Spinal cord (tissue), 10 donors: Measurements from ENCODE around the gene SPTBN4. TPM values are rescaled to one million over a fixed set of nuclear protein-coding genes. Genes with fewer than 3 reads are reported as not detected.

Experiments
- DNase-seq, 6 donors: peaks; one replicate each; pipeline versions ENCODE4 v3.0.0 to v3.0.0-alpha.2; 2013 to 2015; ENCODE audit warnings: low spot score in 6 of 6, low read depth in 4 of 6
- H3K27ac ChIP-seq: one replicate; pipeline ENCODE4 v1.5.1; 2013; ENCODE audit warnings: low read depth, low read length, control low read depth
- H3K27me3 ChIP-seq: one replicate; pipeline ENCODE4 v1.6.1; 2013; ENCODE audit warnings: low read length; ENCODE audit not compliant: control insufficient read depth, insufficient read depth
- H3K36me3 ChIP-seq: one replicate; pipeline ENCODE4 v1.6.1; 2013; ENCODE audit warnings: low read length; ENCODE audit not compliant: control insufficient read depth, insufficient read depth
- H3K4me1 ChIP-seq: one replicate; pipeline ENCODE4 v1.6.1; 2013; ENCODE audit warnings: low read length; ENCODE audit not compliant: control insufficient read depth, insufficient read depth
- H3K4me3 ChIP-seq: one replicate; pipeline ENCODE4 v1.5.1; 2013; ENCODE audit warnings: low read depth, low read length, control low read depth
- H3K9me3 ChIP-seq: one replicate; pipeline ENCODE4 v1.6.1; 2013; ENCODE audit warnings: low read length; ENCODE audit not compliant: control insufficient read depth, insufficient read depth
- WGBS: methylation state at CpG from one replicate; pipeline ENCODE4 v1.1.5; 2013; ENCODE audit warnings: missing lambda C conversion rate; ENCODE audit not compliant: insufficient coverage; 5-methylcytosine and 5-hydroxymethylcytosine counted together
- polyA plus RNA-seq, 2 donors: library from polyadenylated mRNA; unstranded; fragments of 120-200 nt; gene quantifications; one replicate each; pipeline ENCODE4 v1.2.1, GENCODE V29; 2013; ENCODE audit not compliant: insufficient read length in 2 of 2
- total RNA-seq, 2 donors: library from RNA; depleted of rRNA in 1 of 2; stranded (reverse); fragments of 120-200 nt in 1 of 2; fragments of >200 nt in 1 of 2; gene quantifications; one replicate each; pipeline versions ENCODE4 v1.2.3 to v1.2.4, GENCODE V29; 2013 to 2014
- donor health status: healthy.

SPTBN4 gene
- total and polyA plus RNA-seq, 4 donors: 13.9 to 43.8 (median 28.1) TPM

DNA sequence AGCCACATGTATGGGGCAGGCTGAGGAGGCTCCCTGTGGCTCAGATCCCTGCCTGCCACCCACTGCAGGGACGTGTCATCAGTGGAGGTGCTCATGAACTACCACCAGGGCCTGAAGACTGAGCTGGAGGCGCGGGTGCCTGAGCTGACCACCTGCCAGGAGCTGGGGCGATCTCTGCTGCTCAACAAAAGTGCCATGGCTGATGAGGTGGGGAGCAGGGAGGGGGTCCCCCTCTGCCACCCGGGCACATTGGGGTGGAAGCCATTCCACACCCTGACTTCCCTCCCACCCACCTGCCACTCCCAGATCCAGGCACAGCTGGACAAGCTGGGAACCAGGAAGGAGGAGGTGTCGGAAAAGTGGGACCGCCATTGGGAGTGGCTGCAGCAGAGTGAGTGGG lies 98.6 kb downstream of the SPTBN4 start:
- no peak for DNase-seq
- Histone ChIP-seq H3K36me3 (peaks cover 18% of the 10 kb centered on the region), H3K27me3 (peaks cover 28% of the 10 kb centered on the region), H3K4me1 (peaks cover 13% of the 10 kb centered on the region), H3K4me3 (no peak overlapping the region), H3K27ac (no peak overlapping the region), H3K9me3 (no peaks in the 10 kb centered on the region)
- WGBS: 83% methylated on average over 6 of the region's 7 CpGs

DNA sequence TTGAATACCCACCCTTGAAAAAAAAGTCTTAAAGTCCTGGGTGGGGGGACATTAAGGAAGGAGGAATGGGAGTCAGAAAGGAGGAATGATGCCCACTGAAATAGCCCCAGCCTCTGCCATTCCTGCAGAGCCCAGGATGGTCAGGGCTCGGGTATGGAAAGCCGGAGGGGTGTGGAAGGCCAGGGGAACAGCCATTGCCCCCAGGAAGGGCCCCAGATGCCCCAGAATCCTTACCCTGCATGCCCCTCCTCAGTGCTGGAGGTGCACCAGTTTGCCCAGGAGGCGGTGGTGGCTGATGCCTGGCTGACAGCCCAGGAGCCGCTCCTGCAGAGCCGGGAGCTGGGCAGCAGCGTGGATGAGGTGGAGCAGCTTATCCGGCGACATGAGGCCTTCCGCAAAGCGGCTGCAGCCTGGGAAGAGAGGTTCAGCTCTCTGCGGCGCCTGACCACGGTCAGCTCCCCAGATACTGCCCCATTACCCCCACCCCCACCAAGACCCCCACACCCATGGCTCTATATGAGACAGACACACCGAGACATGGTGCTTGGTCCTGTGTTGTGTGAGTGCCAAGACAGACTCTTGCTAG lies 99.2 kb downstream of the SPTBN4 start:
- Histone ChIP-seq H3K27ac (no peak overlapping the region), H3K4me3 (no peak overlapping the region), H3K36me3 (peaks cover 12% of the 10 kb centered on the region), H3K27me3 (peaks cover 28% of the 10 kb centered on the region), H3K9me3 (no peaks in the 10 kb centered on the region), H3K4me1 (peaks cover 13% of the 10 kb centered on the region)
- DNase-seq: no peak
- WGBS: 61% methylated on average over 5 of the region's 14 CpGs

DNA sequence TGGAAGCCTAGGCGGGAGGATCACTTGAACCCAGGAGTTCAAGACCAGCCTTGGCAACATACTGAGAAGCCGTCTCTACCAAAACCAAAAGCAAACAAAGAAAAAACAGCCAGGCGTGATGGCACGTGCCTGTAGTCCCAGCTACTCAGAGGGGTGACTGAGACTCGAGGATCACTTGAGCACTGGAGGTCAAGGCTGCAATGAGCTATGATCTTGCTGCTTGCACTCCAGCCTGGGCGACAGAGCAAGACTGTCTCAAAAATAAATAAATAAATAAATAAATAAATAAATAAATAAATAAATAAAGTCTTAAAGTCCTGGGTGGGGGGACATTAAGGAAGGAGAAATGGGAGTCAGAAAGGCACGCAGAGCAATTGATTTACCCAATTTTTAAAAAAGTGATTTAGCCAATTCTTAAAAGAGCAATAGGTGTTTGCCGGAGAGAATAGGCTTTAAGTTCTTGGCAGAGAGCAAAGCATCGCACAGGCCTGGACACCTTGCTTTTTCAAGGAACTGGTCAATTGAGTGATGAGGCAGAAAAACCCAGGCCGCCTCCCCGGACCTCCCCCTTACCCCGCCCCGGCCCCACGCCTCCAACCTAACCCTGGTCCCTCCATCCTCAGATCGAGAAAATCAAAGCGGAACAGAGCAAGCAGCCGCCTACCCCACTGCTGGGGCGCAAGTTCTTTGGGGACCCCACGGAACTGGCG lies 100.4 kb downstream of the SPTBN4 start:
- DNase-seq: no peak
- Histone ChIP-seq H3K27me3 (peaks cover 28% of the 10 kb centered on the region), H3K4me1 (peaks cover 13% of the 10 kb centered on the region), H3K4me3 (no peak overlapping the region), H3K27ac (no peak overlapping the region), H3K9me3 (no peaks in the 10 kb centered on the region), H3K36me3 (peaks cover 16% of the 10 kb centered on the region)
- WGBS: 26% methylated on average over 15 of the region's 20 CpGs

DNA sequence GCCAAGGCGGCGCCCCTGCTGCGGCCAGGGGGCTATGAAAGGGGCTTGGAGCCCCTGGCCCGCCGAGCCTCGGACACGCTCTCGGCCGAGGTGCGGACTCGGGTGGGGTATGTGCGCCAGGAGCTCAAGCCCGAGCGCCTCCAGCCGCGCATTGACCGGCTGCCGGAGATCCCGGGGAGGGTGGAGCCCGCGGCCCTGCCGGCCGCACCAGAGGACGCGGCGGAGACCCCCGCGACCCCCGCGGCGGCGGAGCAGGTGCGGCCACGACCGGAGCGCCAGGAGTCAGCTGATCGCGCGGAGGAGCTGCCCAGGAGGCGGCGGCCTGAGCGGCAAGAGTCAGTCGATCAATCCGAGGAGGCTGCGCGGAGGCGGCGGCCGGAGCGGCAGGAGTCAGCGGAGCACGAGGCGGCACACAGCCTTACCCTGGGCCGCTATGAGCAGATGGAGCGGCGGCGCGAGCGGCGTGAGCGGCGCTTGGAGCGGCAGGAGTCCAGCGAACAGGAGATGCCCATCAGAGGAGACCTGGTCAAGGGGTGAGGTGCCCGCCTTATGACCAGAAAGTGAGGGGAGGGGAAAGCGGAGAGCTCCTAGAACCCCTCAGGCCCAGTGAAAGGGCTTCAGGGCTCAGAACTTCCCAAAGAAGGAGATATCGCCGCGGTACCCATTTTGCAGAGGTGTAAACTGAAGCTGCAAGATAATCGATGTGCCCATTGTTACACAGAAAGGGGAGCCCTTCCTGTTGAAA lies 101.1 kb downstream of the SPTBN4 start:
- no peak overlapping the region for H3K4me3 ChIP-seq
- no peak overlapping the region for H3K27ac ChIP-seq
- H3K4me1 ChIP-seq: peaks cover 13% of the 10 kb centered on the region
- H3K36me3 ChIP-seq: peaks cover 18% of the 10 kb centered on the region
- H3K27me3 ChIP-seq: peaks cover 28% of the 10 kb centered on the region
- WGBS: 6% methylated on average over 70 of the region's 70 CpGs
- H3K9me3 ChIP-seq: no peaks in the 10 kb centered on the region
- DNase-seq: no peak

DNA sequence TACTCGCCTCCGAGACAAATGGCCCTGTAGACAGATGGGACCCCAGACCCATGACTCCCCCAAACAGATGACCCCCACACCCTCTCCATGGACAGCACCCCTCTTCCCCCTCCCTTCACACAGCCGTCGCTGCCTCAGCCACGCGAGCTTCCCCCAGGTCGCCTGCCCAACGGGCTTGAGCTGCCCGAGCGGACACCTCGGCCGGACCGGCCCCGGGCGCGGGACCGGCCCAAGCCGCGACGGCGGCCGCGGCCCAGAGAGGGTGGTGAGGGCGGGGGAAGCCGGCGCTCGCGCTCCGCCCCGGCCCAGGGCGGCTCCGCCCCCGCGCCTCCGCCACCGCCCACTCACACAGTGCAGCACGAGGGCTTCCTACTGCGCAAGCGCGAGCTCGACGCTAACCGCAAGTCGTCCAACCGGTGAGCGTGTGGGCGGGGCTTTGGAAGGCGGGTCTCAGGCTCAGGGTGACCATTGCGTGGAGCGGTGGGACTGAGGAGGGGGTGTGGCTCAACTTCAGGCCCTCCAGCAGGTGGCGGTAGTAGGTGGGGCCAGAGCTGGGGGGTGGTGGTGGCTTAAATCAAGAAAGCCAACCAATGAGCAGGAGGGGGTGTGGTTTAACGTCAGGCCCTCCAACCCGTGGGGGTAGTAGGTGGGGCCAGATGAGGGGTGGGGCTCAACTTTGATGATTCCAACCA lies 103.7 kb downstream of the SPTBN4 start:
- under 1% methylated on average over 53 of the region's 53 CpGs for WGBS
- no peak overlapping the region for H3K27ac ChIP-seq
- no peaks in the 10 kb centered on the region for H3K9me3 ChIP-seq
- peaks cover 14% of the 10 kb centered on the region for H3K4me1 ChIP-seq
- peak overlapping the region; percentile 33 for H3K4me3 ChIP-seq
- peak; percentile 83 to 100 (median 96) for DNase-seq
- peaks cover 24% of the 10 kb centered on the region for H3K27me3 ChIP-seq
- H3K36me3 ChIP-seq: peaks cover 21% of the 10 kb centered on the region

DNA sequence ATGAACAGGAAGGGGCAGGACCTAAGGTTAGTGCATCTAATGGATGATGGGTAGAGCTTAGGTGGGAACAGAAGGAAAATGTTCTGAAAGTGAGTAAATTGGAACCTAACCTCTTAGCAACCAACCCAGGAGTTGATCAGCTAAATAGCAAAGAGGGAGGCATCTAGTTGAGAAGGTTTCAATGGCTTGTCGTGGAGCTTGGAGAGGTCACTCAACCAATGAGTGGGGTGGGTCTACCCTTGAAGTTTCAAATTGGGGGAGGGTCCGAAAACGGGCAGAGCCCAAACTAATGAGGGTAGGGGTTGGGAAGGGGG lies 104.2 kb downstream of the SPTBN4 start:
- 36% methylated on average over 3 of the region's 3 CpGs for WGBS
- no peak overlapping the region for H3K4me3 ChIP-seq
- H3K27me3 ChIP-seq: peaks cover 23% of the 10 kb centered on the region
- H3K27ac ChIP-seq: no peak overlapping the region
- DNase-seq: no peak
- H3K9me3 ChIP-seq: no peaks in the 10 kb centered on the region
- peaks cover 19% of the 10 kb centered on the region for H3K4me1 ChIP-seq
- peaks cover 21% of the 10 kb centered on the region for H3K36me3 ChIP-seq

DNA sequence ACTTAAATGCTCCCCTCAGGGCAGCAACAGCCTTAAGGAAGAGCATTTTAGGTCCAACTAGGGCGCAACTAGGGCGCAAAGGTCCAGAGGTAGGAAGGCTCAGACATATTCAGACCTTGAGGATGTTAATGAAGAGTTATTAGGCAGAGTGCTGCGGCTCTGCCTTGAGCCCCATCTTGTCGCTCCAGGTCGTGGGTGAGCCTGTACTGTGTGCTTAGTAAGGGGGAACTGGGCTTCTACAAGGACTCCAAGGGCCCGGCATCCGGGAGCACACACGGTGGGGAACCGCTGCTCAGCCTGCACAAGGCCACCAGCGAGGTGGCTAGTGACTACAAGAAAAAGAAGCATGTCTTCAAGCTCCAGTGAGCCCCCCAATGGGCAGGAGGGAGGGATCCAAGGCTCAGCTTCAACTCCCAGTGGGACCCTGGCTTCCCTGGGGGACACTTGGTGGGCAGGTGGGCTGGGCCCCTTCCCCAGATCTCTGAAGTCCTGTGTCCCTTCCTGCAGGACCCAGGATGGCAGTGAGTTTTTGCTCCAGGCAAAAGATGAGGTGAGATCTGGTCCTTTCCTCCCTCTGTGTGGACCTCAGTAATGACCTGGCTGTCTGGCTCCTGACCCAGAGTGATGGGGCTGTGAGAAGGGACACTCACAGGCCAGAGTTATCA lies 105.2 kb downstream of the SPTBN4 start:
- Histone ChIP-seq H3K27me3 (peaks cover 21% of the 10 kb centered on the region), H3K4me1 (peaks cover 25% of the 10 kb centered on the region), H3K9me3 (no peaks in the 10 kb centered on the region), H3K27ac (no peak overlapping the region), H3K36me3 (peaks cover 19% of the 10 kb centered on the region), H3K4me3 (no peak overlapping the region)
- WGBS: 87% methylated on average over 10 of the region's 10 CpGs
- no peak for DNase-seq

DNA sequence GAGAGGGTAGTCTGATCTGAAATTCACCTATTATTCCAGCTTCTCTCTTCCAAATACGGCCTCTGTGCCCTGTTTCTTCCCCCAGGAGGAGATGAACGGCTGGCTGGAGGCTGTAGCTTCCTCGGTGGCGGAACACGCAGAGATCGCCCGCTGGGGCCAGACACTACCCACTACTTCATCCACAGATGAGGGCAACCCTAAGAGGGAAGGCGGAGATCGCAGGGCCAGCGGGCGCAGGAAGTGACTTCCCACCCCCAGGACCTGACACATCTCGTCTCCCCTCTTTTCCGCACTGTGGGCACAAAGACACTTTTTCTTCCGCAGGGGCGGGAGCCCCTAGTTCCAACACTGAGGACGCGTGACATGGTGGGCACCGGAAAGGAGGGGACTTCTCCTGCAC lies 108.5 kb downstream of the SPTBN4 start:
- H3K27ac ChIP-seq: no peak overlapping the region
- peaks cover 20% of the 10 kb centered on the region for H3K36me3 ChIP-seq
- H3K4me3 ChIP-seq: no peak overlapping the region
- H3K4me1 ChIP-seq: peaks cover 19% of the 10 kb centered on the region
- no peaks in the 10 kb centered on the region for H3K9me3 ChIP-seq
- DNase-seq: no peak
- WGBS: 35% methylated on average over 10 of the region's 18 CpGs
- peaks cover 2% of the 10 kb centered on the region for H3K27me3 ChIP-seq

DNA sequence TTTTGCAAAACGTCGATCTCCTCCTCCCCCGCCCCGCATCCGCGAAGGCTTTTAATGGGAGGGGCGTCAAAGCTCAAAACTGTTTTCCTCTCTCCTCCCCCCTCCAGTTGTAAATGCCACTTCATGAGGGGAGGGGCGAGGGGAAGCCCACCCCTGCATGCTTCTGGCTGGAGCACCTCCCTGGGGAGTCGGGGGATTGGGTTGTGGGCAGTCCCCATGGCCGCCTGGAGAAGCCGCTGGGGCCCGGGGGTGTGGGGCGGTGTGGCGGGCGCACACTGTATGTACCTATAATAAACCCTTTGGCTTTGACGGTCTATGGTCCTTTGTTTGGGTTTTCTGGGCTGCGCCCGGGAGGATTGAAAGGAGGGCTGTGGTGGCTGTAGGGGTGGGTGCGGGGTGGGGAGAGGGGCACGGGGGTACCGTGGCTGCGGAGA lies 109.4 kb downstream of the SPTBN4 start:
- whole genome bisulfite sequencing: 0% methylated on average over 6 of the region's 22 CpGs
- no peak for DNase-seq
- H3K9me3 ChIP-seq: no peaks in the 10 kb centered on the region
- H3K36me3 ChIP-seq: peaks cover 25% of the 10 kb centered on the region
- H3K27me3 ChIP-seq: peaks cover 2% of the 10 kb centered on the region
- peak overlapping the region; percentile 11 for H3K4me3 ChIP-seq
- H3K27ac ChIP-seq: no peak overlapping the region
- H3K4me1 ChIP-seq: peaks cover 19% of the 10 kb centered on the region
